Neural crest cell (in vitro differentiated cells): ENCODE data around the gene HLA-DQB1. TPM values are rescaled to one million over a fixed set of nuclear protein-coding genes. Genes with fewer than 3 reads are reported as not detected.

Experiments used
- DNase-seq: peaks from one replicate; pipeline ENCODE4 v3.0.0; 2021; ENCODE audit warnings: low read depth, mixed read lengths, low spot score
- H3K27ac Mint-ChIP-seq: one replicate; pipeline ENCODE4 v1.8.0; 2021; ENCODE audit warnings: mild to moderate bottlenecking, mixed read lengths; ENCODE audit not compliant: unreplicated experiment
- H3K27me3 Mint-ChIP-seq: 2 replicates; pipeline ENCODE4 v1.8.0; 2021; ENCODE audit warnings: low read depth, mild to moderate bottlenecking, mixed read lengths
- H3K36me3 Mint-ChIP-seq: 2 replicates; pipeline ENCODE4 v1.8.0; 2021; ENCODE audit warnings: low read depth, mild to moderate bottlenecking, mixed read lengths
- H3K4me1 Mint-ChIP-seq: 2 replicates; pipeline ENCODE4 v1.8.0; 2021; ENCODE audit warnings: mixed read lengths
- H3K4me3 Mint-ChIP-seq: one replicate; pipeline ENCODE4 v1.8.0; 2021; ENCODE audit warnings: mild to moderate bottlenecking, mixed read lengths
- H3K9me3 Mint-ChIP-seq: 2 replicates; pipeline ENCODE4 v1.8.0; 2021; ENCODE audit warnings: mixed read lengths
- total RNA-seq: library from RNA; stranded (reverse); gene quantifications from 2 replicates; pipeline ENCODE4 v1.2.1, GENCODE V29; 2021
- TF ChIP-seq, protein P1 (sequence below): fragments of 200-600 bp; sonication (generic); conservative IDR thresholded peaks from 2 replicates; pipeline ENCODE4 v1.5.0; 2021; ENCODE audit warnings: antibody characterized with exemption, mild to moderate bottlenecking

The HLA-DQB1 gene
- total RNA-seq, 1 donor from 2014 or later, result 0.23 TPM

DNA sequence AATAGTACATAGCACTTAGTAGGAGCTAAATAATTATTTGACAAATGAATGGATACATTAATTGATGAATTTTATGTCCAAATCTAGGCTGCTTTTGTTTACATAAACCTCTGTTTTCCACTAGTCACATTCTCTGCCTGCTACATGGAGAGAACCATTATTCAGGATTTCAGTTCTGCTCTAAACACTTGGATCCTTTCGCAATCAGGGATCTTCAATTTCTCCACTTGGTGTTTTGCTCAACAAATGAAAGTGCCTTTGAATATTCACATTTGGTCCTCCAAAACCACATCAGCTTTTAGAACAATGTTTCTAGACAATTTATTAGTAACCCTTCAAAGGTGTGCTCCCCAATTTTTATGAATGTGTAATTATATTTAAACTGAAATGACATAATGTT lies 30.6 kb upstream of the HLA-DQB1 start:
- TF ChIP-seq, protein P1, sequence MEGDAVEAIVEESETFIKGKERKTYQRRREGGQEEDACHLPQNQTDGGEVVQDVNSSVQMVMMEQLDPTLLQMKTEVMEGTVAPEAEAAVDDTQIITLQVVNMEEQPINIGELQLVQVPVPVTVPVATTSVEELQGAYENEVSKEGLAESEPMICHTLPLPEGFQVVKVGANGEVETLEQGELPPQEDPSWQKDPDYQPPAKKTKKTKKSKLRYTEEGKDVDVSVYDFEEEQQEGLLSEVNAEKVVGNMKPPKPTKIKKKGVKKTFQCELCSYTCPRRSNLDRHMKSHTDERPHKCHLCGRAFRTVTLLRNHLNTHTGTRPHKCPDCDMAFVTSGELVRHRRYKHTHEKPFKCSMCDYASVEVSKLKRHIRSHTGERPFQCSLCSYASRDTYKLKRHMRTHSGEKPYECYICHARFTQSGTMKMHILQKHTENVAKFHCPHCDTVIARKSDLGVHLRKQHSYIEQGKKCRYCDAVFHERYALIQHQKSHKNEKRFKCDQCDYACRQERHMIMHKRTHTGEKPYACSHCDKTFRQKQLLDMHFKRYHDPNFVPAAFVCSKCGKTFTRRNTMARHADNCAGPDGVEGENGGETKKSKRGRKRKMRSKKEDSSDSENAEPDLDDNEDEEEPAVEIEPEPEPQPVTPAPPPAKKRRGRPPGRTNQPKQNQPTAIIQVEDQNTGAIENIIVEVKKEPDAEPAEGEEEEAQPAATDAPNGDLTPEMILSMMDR, result no peak
- Mint-ChIP-seq H3K27ac (no peak overlapping the region), H3K27me3 (peaks cover 80% of the 10 kb centered on the region), H3K36me3 (no peaks in the 10 kb centered on the region), H3K9me3 (peaks cover 5% of the 10 kb centered on the region), H3K4me3 (no peak overlapping the region), H3K4me1 (no peaks in the 10 kb centered on the region)
- DNase-seq, result no peak

DNA sequence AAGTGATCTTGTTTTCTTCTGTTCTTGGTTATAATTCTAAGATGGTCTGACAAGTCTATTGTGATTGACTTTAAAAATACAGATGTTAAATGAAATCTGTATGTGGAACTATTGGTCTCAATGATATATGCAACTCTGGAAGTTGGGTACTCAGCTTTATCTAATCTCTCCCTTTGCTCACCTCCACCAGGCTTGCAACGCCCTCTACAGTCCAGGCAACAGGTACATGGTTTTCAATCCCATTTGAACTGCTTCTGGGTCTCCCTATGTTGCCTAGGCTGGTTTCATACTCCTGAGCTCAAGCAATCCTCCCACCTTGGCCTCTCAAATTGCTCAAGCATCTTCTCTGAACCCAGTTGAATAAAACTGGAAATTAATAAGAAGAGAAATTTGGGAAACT lies 25.6 kb upstream of the HLA-DQB1 start:
- Mint-ChIP-seq H3K36me3 (no peaks in the 10 kb centered on the region), H3K4me3 (no peak overlapping the region), H3K4me1 (no peaks in the 10 kb centered on the region), H3K27ac (no peak overlapping the region), H3K27me3 (peaks cover 53% of the 10 kb centered on the region), H3K9me3 (peaks cover 5% of the 10 kb centered on the region)
- no peak for DNase-seq
- TF ChIP-seq, protein P1, result no peak

DNA sequence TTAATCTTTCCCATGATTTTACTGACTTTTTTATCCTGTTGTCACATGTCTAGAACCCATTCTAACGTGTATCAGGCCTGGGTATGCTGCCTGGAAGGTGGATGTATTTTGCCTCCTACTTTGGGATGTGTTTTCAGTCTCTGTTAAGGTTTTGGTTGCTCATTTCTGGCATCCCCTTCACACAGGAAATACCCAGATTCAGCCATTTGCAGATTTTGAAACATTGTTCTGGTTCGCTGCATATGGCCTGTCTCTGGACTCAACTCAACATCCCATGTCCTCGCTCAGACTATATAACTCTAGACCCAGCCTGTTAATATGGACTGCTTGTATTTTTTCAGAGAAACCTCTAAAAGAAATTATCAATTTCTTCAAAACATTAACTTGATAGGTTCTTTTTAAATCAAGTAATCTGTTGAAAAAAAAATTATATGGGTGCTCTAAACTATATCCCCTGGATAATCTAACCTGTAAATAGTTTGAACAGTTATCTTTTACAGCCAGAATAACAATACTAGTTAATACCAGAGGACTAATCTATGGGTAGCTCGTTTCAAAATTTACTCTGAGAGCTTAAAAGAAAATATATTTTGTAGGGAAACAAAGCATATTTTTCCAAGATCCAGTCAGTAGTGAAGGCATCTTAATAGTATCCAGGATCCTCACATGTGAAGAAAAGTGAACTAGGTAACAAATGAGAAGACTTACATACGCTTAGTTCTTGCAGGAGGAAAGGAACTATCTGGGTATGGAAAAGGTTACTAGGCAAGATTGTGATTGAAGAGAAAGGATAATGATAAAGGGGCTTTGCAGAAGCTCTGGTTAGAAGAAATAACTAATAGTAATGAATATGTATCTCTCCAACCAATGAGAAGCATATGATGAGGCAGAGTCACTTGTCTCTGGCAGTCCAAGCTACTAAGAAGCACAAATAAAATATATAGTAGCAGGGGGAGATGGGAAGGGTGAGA lies 23.4 kb upstream of the HLA-DQB1 start:
- H3K9me3 Mint-ChIP-seq, result peaks cover 5% of the 10 kb centered on the region
- no peak overlapping the region for H3K27ac Mint-ChIP-seq
- peaks cover 43% of the 10 kb centered on the region for H3K27me3 Mint-ChIP-seq
- DNase-seq, result no peak
- H3K36me3 Mint-ChIP-seq, result no peaks in the 10 kb centered on the region
- TF ChIP-seq, protein P1, result no peak
- no peak overlapping the region for H3K4me3 Mint-ChIP-seq
- no peaks in the 10 kb centered on the region for H3K4me1 Mint-ChIP-seq

DNA sequence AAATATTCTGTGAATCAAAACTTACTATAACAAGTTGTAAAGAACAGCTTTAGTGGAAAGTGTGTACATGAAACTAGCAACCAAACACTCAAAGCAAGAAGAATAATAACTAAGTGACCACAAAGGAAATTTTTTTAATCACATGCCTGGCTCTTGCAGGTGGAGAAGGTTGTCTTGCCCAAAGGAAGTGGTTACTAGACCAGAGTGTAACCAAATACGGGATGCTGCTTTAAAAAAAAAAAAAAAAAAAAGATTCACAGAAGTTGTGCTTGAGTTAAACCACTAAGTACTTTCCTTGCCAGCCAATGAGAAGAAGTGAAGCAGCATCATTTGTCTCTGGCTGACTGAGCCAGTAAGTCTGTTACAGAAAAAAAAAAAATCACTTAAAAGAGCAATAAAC lies 19.1 kb upstream of the HLA-DQB1 start:
- H3K36me3 Mint-ChIP-seq, result no peaks in the 10 kb centered on the region
- DNase-seq, result no peak

DNA sequence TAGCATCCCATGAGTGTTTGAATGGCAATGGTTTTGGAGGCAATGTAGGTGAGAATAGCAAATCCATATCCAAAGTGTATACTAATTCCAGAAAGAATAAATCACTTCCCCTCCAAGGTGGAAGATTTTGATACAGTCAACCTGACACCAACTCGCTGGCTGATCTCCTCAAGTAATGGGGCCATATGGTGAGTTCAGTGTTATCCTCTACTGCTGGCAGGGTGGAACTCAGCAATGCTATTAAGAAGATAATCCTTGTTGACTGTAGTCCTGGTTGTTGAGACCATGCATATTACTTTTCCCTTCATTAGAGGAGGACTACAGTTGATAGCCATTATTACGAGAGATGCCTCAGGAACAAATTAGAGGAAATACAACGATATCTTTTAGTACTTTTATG lies 17.8 kb upstream of the HLA-DQB1 start:
- Mint-ChIP-seq H3K4me1 (no peaks in the 10 kb centered on the region), H3K9me3 (no peaks in the 10 kb centered on the region), H3K4me3 (no peak overlapping the region), H3K27ac (no peak overlapping the region), H3K36me3 (no peaks in the 10 kb centered on the region), H3K27me3 (peaks cover 44% of the 10 kb centered on the region)
- DNase-seq, result no peak
- TF ChIP-seq, protein P1, result no peak

More for the DNA sequence above, 19.1 kb upstream of the HLA-DQB1 start:
- TF ChIP-seq, protein P1, result no peak
- H3K4me3 Mint-ChIP-seq, result no peak overlapping the region
- H3K27me3 Mint-ChIP-seq, result peaks cover 46% of the 10 kb centered on the region
- no peaks in the 10 kb centered on the region for H3K4me1 Mint-ChIP-seq
- H3K27ac Mint-ChIP-seq, result no peak overlapping the region
- no peaks in the 10 kb centered on the region for H3K9me3 Mint-ChIP-seq
